Tongue (tissue), 2 donors: Measurements from ENCODE around the gene PPP5C. TPM values are rescaled to one million over a fixed set of nuclear protein-coding genes. Genes with fewer than 3 reads are reported as not detected.
A peak's percentile ranks its signal among the peaks of the same experiment; 100 is the strongest.
"Not testable (repeated sequence)": the region's sequence is repeated elsewhere in the genome, so short reads cannot be mapped to it uniquely, and the experiment has no call there.

Experiments
- DNase-seq: peaks from one replicate; pipeline ENCODE4 v3.0.0-alpha.2; 2015
- total RNA-seq: library from RNA; depleted of rRNA; stranded (reverse); fragments of >200 nt; gene quantifications from one replicate; pipeline ENCODE4 v1.2.3, GENCODE V29; 2014

The PPP5C gene
- total RNA-seq, 1 donor from 2014 or later: 49.3 TPM

DNA sequence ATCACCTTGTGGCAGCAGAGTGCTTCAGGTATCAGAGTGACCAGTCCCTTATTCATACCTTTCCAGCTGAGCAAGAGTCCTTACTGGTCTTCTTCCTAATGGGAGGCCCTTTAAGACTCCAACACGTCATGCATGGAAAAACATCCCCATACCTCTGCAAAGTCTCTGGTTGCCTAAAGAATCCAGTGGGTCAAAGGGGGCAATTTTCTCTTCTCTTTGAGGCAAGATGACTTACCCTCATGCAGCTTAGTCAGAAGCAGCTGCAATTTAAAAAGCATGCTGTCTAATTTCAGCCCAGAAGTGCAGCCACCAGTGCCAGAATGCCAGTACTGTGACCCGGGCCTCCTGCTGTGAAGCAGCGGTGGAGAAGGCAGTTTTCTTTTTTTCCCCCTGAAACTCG, 18.7 kb downstream of the PPP5C start:
- no peak for DNase-seq

DNA sequence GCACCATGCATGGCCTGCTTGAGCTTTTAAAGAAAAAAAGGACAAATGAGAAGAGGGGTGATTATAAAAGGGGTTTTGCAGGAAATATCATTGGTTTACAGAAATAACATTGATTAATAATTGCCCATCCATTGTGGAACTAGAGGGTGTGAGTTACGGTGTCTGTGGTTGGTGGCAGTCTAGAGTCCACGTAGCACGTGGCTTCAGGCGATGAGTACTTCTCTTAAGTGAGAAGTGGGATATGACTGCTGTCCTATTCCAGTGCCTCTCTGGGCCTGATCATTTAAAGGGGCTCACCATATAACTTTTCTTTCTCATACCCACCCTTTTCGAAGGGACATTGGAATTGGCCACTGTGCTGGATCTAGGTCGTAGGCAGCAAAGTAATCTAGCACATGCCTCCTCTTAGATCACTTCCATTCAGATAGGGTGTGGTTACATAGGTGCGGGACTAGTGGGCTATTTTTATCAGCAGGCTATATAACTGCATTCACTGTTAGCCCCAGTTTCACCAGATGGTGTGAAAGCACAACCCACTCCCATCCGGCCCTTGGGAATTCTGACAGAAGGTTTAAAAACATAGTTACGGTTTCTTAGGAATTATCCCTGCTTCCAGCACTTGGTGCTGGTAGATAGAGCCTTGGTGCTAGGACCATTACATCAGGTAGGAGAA, 19.9 kb downstream of the PPP5C start:
- no peak for DNase-seq

DNA sequence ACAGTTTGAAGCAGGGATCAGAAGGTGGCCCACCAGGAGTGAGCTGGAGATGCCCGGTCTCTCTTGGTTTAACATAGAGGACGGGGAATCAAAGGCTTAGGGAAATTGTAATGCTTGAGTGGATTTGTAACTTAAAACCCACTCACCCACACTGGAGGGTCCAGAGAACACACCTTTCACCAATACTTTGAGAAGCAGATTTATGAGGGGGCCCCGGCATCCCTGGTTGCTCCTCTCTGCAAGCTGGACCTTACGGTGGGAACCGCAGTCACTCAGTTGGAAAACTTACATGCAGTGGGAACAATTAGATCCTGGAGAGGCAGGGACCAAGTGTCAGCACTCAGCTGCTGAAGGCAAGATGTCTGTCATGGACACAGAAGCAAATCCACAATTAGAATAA, 20.5 kb downstream of the PPP5C start:
- DNase-seq: no peak

DNA sequence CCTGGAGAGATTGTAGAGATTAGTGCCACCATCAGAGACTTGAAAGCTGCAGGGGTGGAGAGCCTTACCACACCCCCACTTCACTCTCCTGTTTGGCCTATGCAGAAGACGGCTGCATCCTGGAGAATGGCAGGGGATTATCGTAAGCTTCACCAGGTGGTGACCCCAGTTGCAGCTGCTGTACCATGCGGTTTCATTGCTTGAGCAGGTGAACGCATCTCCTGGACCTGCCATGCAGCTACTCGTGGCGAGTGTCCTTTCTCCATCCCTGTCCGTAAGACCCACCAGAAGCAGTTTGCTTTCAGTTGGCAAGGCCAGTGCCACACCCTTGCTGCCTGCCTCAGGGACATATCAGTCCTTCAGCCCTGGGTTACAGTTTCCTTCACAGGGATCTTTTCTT, 21.2 kb downstream of the PPP5C start:
- DNase-seq: no peak

DNA sequence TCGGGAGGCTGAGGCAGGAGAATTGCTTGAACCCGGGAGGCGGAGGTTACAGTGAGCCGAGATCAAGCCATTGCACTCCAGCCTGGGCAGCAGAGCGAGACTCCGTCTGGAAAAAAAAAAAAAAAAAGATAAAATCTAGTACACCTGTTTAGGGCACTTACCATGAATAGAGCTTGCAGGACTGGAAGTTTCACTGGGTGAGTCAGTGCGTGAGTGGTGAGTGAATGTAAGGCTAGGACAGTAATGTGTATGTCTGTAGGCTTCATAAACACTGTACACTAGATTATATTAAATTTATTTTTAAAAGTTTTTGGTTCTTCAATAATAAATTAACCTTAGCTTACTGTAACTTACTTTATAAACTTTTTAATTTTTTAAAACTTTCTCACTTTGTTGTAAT, 22.9 kb downstream of the PPP5C start:
- no peak for DNase-seq

DNA sequence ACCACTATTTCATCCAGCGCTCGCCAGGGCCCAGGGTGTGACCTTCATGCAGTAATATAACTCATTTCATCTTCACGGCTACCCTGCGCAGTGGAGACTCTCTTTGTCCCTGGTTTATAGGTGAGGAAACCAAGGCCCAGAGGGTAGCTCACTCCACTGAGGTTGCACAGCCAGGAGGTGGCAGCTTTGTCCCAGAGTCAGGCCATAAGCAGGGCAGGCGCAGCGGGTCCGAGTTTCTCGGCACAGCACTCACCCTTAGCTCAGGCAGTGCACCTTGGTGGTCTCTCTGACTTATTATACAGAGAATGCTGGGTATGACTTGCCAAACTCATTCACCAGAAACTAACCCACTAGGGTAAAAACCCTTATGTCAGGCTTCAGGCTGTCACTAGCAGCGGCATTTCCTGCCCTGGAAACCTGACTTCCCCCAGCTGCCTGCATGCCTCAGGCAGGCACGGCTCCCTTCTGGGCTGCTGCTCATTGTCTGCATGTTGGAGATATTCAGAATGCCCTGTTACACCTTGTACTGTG, 24.5 kb downstream of the PPP5C start:
- no peak for DNase-seq

DNA sequence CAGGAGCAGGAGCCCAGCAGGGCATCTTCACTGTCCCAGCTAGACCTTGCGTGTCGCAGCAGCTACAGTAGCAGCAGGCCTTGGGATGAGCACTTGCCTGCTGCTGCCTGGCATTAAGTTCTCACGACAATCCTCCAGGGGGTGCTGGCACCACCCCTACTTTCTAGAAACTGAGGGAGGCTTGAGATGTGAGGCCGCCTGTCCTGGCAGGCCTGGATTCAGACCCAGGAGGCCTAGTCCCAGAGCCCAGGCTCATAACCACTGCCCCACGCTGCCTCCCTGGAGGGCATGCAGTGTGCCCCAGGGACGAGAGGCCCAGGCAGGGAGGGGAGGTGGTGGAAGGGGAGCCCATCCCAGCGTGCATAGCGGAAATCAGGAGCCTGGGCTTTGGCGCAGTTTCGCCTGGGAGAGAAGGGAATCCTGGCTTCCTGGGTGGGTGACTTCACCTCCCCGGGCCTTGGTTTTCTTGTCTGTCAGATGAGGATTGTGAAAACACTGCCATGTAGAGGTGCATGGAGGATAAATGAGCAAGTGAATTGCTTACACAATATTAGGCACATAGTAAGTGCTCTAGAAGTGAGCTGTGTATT, 26.1 kb downstream of the PPP5C start:
- no peak for DNase-seq

DNA sequence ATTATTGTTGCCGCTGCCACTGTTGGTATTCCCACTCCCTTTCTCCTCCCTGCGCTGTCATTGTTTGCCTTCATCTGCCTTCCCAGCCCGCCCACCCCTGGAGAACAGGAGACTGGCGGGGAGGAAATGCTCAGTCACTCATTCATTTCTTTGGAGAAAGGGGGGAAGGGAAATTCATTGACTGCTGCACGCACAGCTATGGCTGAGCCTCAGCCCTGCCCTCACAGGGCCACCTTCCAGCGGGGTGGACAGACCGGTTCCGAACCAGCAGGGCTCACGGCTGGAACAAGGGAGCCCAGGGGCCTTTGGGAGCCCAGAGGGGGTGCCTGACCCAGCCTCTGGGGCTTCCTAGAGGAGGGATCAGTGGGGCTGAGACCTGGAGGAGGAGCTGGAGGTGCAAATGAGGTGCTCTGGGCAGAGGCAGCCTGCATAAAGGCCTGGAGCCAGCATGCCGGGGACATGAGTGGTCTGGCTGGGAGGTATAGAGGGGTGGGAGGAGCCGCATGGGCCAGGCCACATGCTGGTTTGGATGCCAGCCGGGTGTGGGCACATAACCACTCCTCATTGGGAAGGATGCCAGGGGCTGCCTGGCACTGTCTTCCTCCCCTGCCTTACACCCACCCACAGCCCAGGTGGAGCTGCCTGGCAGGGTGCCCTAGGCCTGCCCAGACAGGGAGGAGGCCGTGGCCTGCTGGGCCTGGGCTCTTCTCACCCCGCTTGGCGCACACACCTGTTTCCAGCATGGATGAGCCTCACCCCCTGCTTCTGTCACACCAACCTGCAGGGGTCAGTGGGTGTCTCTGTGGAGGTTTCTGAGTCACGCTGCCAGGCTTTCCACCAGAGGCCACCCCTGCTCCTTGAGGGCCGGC, 26.8 kb downstream of the PPP5C start:
- peak; percentile 92 for DNase-seq

DNA sequence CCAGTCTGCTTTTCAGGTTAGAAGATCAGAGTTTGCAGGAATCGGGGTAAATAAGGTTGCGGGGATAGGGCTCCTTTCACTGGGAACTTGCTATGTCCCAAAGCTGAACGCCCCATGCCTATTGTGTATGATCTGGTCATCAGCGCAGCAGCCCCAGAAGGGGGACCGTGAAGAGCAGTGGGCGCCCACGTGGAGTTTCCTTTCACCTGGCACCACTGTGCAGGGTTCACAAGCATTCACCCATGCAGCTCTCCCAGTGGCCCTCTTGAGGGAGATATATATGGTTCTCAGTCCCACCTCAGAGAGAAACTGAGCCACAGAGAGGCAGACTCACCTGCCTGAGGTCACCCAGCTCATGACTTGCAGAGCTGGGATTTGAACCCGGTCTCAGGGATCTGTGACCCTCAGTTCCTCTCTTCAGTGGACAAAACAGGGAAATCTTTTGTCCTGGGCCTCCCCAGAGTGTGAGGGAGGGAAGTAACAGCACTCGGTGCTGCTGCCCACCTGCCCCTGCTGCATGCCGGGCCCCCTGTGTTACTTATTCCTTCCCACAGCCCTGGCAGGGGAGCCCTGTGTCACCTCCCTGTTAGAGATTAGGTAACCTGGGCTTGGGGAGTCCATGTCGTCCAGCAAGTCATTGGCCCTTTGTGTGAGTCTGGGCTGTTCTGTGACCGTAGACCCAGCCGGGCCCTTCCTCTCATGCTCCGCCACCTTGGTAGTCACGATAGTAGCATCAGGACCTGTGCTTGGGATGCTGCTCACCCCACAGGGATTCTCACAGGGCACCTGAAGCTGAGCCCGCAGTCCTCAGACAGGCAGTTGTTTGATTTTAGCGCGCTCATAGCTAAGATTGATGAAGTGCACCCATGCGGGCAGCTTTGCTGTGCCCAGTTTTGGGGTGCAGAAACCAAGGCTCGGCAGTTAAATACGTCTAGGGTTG, 27.9 kb downstream of the PPP5C start:
- no peak for DNase-seq

DNA sequence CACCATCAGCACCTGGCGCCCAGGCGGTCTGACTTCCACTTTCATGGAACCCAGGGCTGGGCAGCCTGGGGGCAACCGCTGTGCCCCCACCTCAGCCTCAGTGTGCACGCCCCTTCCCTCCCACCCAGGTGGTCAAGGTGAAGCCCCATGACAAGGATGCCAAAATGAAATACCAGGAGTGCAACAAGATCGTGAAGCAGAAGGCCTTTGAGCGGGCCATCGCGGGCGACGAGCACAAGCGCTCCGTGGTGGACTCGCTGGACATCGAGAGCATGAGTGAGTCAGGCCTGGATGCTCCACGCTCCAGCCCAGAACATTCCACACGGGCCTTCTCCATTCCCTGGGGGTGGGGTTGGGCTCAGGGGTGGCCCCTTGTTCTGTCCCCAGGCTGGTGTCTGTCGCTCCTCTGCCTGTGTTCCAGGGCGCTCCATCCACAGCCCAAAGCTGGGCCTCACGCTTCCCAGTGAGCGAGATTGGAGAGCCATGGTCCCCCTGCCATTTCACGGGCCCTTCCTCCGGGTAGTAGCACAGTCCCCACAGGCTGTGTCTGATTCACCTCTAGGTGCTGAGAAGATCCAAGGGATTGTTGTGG, 28.7 kb downstream of the PPP5C start:
- DNase-seq: not testable (repeated sequence)

DNA sequence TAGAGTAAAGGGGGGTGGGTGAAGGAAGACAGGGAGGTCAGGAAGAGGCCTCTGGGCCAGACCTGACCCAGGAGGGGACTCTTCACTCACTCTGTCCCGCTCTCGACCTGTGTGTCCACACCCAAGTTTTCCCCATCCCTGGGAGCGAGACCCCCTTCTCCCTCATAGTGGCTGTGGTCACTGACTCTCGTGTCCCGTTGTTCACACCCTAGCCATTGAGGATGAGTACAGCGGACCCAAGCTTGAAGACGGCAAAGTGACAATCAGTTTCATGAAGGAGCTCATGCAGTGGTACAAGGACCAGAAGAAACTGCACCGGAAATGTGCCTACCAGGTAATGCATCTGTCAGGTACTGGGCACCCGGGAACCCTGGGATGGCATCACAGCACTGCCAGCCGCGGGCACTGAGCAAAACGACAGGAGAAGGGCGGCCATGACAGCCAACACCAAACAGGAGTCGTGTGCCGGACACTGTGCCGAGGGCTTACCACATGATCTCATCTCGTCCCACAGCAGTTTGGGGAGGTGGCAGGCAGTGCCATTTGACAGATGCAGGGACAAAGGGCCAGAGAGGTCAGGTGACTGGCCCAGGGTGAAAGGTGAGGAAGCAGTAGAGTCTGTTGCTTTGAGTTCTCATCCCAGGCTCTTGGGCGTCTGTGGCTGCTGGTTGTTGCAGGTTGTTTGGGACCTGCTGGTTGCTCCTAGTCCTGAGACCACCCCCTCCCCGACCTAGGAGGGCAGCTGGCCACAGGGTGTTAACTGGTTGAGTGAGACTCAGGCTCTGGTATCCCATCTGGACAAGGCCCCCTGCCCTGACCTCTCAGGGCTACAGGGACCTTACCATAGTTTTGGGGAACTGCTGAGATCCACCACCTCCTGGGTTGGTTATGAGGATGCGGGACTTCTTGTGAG, 29.6 kb downstream of the PPP5C start:
- DNase-seq: no peak

DNA sequence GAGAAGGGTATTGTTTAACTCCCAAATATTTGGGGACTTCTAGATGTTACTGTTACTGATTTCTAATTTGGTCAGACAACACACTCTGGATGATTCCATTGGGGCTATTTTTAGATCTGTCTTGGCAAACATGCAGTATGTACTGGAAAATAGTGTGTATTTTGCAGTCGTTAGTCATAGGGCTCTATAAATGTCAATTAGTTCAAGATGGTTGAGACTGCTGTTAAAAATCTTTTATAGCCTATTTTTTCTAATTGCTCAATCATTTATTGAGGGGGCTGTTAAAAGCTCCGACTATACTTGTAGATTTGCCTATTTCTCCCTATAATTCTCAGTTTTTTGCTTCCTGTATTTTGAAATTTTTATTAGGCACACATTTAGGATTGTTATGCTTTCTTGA, 31.4 kb downstream of the PPP5C start:
- DNase-seq: peak; percentile 76

DNA sequence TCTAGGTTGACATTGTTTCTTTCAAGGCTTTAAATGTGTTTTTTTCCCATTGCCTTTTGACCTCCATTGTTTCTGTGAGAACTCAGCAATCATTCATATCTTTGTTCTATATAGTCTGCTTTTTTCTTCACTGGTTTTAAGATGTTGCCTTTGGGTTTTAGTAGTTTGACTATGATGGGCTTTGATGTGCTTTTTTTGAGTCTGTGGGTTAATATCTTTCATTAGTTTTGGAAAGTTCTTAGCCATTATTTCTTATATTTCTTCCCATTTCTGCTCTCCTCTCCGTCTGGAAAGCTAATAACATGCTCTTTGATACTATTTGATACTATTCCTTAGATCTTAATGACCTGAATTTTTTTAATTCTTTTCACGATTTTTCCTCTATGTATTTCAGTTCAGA, 33.8 kb downstream of the PPP5C start:
- no peak for DNase-seq

DNA sequence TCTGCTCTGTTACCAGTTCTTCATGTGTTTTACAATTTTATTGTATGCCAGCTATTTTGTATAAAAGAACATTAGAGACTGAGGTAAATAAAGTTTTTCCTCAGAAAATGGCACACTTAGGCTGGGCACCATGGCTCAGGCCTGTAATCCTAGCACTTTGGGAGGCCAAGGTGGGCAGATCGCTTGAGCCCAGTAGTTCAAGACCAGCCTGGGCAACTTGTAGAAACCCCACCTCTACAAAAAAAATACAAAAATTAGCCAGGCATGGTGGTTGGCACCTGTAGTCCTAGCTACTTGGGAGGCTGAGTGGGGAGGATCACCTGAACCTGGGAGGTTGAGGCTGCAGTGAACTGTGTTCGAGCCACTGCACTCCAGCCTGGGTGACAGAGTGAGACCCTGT, 34.5 kb downstream of the PPP5C start:
- no peak for DNase-seq

DNA sequence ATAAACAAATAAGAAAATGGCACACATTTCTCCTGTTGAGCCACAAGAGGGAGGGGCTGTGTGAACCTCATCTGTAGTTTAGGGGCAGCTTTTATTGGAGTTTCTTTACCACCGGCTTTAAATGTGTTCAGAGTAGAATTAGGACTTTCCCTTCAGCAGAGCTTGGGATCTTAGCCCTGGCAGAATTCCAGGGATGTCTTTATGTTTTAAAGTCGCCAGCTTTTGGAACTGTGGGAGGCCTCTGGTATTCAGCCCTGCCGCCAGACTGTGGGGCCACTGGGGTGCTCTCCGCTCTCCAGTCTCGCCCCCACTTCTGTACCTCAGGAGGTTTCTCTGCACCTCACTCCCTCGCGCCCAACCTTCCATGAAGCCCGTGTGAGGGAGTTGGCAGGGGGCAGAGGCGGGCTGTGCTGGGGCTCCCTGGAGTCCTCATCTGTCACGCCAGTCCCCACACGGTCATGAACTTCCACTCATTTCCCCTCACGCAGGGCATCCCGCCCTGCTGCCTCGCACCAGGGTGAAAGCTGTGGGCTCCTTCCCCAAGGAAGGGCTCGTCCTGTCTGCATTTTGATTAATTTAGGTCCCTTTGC, 35.0 kb downstream of the PPP5C start:
- DNase-seq: no peak

DNA sequence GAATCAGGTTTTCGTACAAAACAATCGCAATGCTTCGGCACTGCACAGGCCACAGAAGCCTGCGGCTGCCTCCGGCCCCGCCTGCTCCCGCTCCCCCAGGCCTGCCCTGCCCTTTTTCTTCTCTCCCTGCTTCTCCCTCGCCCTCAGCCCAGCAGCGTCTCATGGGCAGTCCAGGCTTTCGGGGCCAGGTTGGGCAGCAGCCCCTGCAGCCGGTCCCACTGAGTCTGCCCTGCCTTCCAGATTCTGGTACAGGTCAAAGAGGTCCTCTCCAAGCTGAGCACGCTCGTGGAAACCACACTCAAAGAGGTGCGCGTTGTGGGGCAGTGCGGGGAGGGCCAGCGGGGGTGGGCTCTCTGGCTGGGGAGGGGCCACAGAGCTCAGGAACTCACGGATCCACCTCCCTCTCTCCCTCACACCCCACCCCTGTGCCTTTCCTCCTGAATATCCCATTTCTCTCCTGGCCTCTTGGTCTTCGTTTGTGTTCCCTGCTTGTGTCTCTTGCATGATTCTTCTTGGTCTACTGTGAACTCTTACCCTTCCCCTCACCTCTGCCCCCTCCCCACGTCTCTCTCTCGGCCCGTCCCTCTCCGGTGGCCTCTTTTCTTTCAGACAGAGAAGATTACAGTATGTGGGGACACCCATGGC, 36.4 kb downstream of the PPP5C start:
- DNase-seq: no peak

DNA sequence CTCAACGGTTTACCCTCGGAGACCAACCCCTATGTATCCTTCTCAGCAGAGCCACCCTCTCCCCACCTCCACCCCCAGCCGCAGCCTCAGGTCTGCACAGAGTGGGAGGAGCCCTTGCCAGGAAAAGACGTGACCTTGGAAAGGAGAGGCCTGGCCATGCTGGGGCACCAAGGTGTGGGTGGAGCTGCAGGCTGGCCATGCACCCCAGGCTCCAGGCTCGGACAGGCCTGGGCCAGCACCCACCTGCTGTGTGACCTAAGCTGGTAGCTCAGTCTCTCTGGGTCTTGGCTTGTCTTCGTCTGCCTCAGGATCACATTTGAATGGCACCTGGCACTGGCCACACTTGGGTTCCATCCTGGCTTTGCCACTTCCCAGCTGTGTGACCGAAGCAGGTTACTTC, 37.0 kb downstream of the PPP5C start:
- no peak for DNase-seq

DNA sequence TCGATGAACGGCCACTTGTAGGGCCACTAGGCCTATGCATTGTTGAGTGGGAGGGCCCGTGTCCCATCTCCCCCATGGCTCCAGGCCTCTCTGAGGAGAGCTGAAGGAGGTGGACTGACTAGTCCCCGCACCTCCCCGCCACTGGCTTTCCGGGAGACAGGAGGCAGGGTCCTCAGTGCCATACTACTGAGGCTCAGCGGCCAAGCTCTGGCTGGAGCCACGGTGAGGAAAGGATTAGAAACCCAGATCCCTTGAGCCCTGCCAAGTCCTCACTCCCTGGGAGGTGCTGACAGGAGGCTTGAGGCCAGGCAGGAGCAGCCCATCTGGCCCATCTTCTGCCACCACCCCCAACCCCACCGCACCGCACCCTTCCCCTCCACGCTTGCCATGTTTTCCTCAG, 37.5 kb downstream of the PPP5C start:
- DNase-seq: no peak

DNA sequence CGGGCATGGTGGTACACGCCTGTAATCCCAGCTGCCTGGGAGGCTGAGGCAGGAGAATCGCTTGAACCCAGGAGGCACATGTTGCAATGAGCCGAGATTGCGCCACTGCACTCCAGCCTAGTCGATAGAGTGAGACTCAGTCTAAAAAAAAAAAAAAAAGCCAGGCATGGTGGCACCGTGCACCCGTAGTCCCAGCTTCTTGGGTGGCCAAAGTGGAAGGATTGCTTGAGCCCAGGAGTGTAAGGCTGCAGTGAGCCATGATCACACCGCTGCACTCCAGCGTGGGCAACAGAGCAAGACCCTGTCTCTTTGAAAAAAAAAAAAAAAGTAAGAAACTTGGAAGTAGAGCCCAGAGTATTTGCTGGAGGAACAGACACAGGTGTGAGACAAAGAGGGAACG, 38.7 kb downstream of the PPP5C start:
- DNase-seq: no peak

DNA sequence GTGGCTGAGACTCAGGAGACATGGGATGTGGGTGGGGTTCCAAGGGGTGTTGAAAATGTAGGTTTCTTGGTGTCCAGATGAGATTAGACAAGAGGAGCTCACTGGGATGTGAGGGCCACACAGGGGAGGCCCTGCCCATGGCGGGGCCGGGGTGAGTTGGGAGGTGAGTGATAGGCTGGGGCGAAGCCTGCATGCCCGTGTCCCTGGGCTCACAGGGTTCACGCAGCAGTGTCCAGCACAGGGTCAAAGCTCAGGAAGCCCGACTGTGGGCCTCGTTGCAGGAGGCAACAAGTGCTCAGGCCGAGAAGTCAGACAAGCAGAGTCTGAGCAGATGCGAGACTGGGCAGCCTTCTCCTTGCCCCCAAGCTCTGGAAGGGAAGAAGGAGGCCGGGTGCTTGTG, 39.3 kb downstream of the PPP5C start:
- DNase-seq: no peak
